Activated T-helper 2 cell treated with anti-CD3 and anti-CD28 coated beads, Interferon-gamma antibody, Interleukin-2, Interleukin-4, amounts not matched to agents 10 μg/mL and 5 μg/mL and 100 μg/mL, durations not matched to agents 14 hours and 24 hours and 36 hours (primary cell): Measurements from ENCODE around the gene THSD7A. TPM values are rescaled to one million over a fixed set of nuclear protein-coding genes. Genes with fewer than 3 reads are reported as not detected.

Experiments
- DNase-seq: peaks from one replicate; pipeline ENCODE4 v3.0.0; 2021; ENCODE audit warnings: low spot score
- H3K27ac Mint-ChIP-seq: one replicate; pipeline ENCODE4 v1.8.0; 2021; ENCODE audit warnings: mixed read lengths
- H3K27me3 Mint-ChIP-seq: one replicate; pipeline ENCODE4 v1.8.0; 2021; ENCODE audit warnings: low read depth, mixed read lengths
- H3K36me3 Mint-ChIP-seq: one replicate; pipeline ENCODE4 v1.8.0; 2021; ENCODE audit warnings: low read depth, mixed read lengths
- H3K4me1 Mint-ChIP-seq: one replicate; pipeline ENCODE4 v1.8.0; 2021; ENCODE audit warnings: low read depth, mixed read lengths
- H3K4me3 Mint-ChIP-seq: one replicate; pipeline ENCODE4 v1.8.0; 2021; ENCODE audit warnings: low read depth, mild to moderate bottlenecking, moderate library complexity, mixed read lengths
- H3K9me3 Mint-ChIP-seq: one replicate; pipeline ENCODE4 v1.8.0; 2021; ENCODE audit warnings: mixed read lengths
- intact Hi-C: fragments of 100-400 bp; cut with micrococcal nuclease; formaldehyde crosslinking; loops from one replicate; pipeline ENCODE4 v1.15.1; 2023
- total RNA-seq: library from RNA; stranded (reverse); gene quantifications from 2 replicates; pipeline ENCODE4 v1.2.3, GENCODE V29; 2022

The THSD7A gene
- total RNA-seq, 1 donor from 2014 or later: not detected

GRCh38 chr7:11792166-11792565, 39.8 kb downstream of the THSD7A start:
- Mint-ChIP-seq H3K4me1 (no peaks in the 10 kb centered on the region), H3K4me3 (no peak overlapping the region), H3K27ac (no peak overlapping the region), H3K27me3 (no peaks in the 10 kb centered on the region), H3K9me3 (no peaks in the 10 kb centered on the region), H3K36me3 (no peaks in the 10 kb centered on the region)
- no peak for DNase-seq
- intact Hi-C loops: no loop called here

DNA sequence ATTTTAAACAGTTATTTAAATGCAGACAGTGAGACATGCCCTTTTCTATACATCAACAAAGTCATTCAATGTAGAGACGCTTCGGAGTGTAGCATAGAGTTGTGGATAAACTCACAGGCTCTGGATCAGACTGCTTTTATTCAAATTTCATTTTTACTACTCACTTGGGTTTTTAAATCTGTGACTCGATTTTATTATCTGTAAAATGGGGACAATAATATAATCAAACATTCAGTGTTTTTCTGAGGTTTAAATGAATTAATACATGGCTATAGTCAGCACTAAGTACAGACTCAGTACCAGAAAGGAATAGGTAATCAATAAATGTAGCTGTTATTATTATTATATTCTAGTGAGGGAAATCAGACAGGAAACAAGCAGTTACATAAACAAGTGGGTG, 43.4 kb downstream of the THSD7A start:
- no peaks in the 10 kb centered on the region for H3K36me3 Mint-ChIP-seq
- no peak overlapping the region for H3K27ac Mint-ChIP-seq
- H3K9me3 Mint-ChIP-seq: no peaks in the 10 kb centered on the region
- H3K4me3 Mint-ChIP-seq: no peak overlapping the region
- H3K27me3 Mint-ChIP-seq: no peaks in the 10 kb centered on the region
- H3K4me1 Mint-ChIP-seq: no peaks in the 10 kb centered on the region
- intact Hi-C loops: no loop called here
- no peak for DNase-seq

DNA sequence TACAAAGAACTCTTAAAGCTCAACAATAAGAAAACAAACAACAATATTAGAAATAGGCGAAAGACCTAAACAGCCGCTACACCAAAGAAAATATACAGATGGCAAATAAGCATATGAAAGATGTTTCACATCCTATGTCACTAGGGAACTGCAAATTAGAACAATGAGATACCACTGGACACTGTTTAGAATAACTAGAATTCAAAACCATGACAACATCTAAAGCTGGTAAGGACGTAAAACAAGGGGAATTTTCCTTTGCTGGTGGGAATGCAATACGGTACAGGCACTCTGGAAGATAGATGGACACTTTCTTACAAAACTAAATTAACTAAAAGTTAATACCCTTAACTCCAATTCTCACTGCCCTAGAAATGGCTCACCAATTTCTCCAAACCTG, 44.5 kb downstream of the THSD7A start:
- Mint-ChIP-seq H3K27ac (no peak overlapping the region), H3K27me3 (no peaks in the 10 kb centered on the region), H3K9me3 (no peaks in the 10 kb centered on the region), H3K36me3 (no peaks in the 10 kb centered on the region), H3K4me3 (no peak overlapping the region), H3K4me1 (no peaks in the 10 kb centered on the region)
- no peak for DNase-seq
- intact Hi-C loops: no loop called here

GRCh38 chr7:11786186-11786585, 45.8 kb downstream of the THSD7A start:
- Mint-ChIP-seq H3K27me3 (no peaks in the 10 kb centered on the region), H3K4me1 (no peaks in the 10 kb centered on the region), H3K27ac (no peak overlapping the region), H3K9me3 (no peaks in the 10 kb centered on the region), H3K4me3 (no peak overlapping the region), H3K36me3 (no peaks in the 10 kb centered on the region)
- intact Hi-C loops: no loop called here
- no peak for DNase-seq

GRCh38 chr7:11784769-11785536, 47.0 kb downstream of the THSD7A start:
- H3K36me3 Mint-ChIP-seq: no peaks in the 10 kb centered on the region
- no peaks in the 10 kb centered on the region for H3K27me3 Mint-ChIP-seq
- H3K27ac Mint-ChIP-seq: no peak overlapping the region
- H3K4me3 Mint-ChIP-seq: no peak overlapping the region
- no peaks in the 10 kb centered on the region for H3K4me1 Mint-ChIP-seq
- intact Hi-C loops: no loop called here
- DNase-seq: no peak
- no peaks in the 10 kb centered on the region for H3K9me3 Mint-ChIP-seq

GRCh38 chr7:11779864-11780674, 51.9 kb downstream of the THSD7A start:
- Mint-ChIP-seq H3K4me3 (no peak overlapping the region), H3K36me3 (no peaks in the 10 kb centered on the region), H3K9me3 (no peaks in the 10 kb centered on the region), H3K27ac (no peak overlapping the region), H3K27me3 (no peaks in the 10 kb centered on the region), H3K4me1 (no peaks in the 10 kb centered on the region)
- intact Hi-C loops: no loop called here
- no peak for DNase-seq

- intact Hi-C loops: no loop called here
- Mint-ChIP-seq H3K4me3 (no peak overlapping the region), H3K9me3 (no peaks in the 10 kb centered on the region), H3K27me3 (no peaks in the 10 kb centered on the region), H3K4me1 (no peaks in the 10 kb centered on the region), H3K36me3 (no peaks in the 10 kb centered on the region), H3K27ac (no peak overlapping the region)
- no peak for DNase-seq
Observed at GRCh38 chr7:11776039-11776438, 56.0 kb downstream of the THSD7A start.

DNA sequence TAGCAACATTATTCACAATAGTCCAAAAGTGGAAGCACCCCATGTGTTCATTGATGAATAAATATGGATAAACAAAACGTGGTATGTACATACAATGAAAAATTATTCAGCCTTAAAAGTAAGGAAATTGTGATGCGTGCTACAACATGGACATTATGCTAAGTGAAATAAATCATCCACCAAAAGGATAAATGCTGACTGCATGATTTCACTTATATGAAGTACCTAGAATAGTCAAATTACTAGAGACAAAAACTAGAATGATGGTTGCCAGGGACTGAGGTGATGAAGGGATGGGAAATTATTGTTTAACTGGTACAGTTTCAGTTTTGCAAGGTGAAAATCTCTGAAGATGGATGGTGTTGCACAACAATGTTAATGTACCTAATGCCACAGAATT, 56.6 kb downstream of the THSD7A start:
- no peak overlapping the region for H3K4me3 Mint-ChIP-seq
- H3K9me3 Mint-ChIP-seq: no peaks in the 10 kb centered on the region
- no peaks in the 10 kb centered on the region for H3K4me1 Mint-ChIP-seq
- H3K27ac Mint-ChIP-seq: no peak overlapping the region
- H3K36me3 Mint-ChIP-seq: no peaks in the 10 kb centered on the region
- intact Hi-C loops: no loop called here
- no peak for DNase-seq
- no peaks in the 10 kb centered on the region for H3K27me3 Mint-ChIP-seq

DNA sequence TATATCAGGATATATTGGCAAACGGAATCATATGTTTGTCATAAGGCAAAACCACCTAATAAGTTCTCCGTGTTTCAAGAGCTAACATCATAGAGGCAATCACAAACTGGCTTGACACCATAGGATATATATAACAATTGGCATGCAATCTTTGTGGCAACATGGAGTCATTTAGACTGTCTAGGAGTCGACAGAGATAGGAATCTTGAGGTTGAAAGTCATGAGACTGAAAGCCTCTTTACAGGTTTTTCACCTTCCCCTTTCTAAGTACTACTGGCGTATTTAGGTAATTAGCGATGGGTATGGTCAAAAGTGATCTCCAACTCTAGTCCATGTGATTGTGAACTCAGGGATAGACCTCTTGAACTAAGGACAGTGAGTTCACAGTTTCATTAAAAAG, 63.7 kb downstream of the THSD7A start:
- no peaks in the 10 kb centered on the region for H3K4me1 Mint-ChIP-seq
- no peaks in the 10 kb centered on the region for H3K36me3 Mint-ChIP-seq
- intact Hi-C loops: no loop called here
- H3K27ac Mint-ChIP-seq: no peak overlapping the region
- no peaks in the 10 kb centered on the region for H3K9me3 Mint-ChIP-seq
- H3K4me3 Mint-ChIP-seq: no peak overlapping the region
- DNase-seq: no peak
- no peaks in the 10 kb centered on the region for H3K27me3 Mint-ChIP-seq

GRCh38 chr7:11767148-11767547, 64.8 kb downstream of the THSD7A start:
- no peak for DNase-seq
- Mint-ChIP-seq H3K27ac (no peak overlapping the region), H3K4me1 (no peaks in the 10 kb centered on the region), H3K36me3 (no peaks in the 10 kb centered on the region), H3K27me3 (no peaks in the 10 kb centered on the region), H3K4me3 (no peak overlapping the region), H3K9me3 (no peaks in the 10 kb centered on the region)
- intact Hi-C loops: no loop called here

DNA sequence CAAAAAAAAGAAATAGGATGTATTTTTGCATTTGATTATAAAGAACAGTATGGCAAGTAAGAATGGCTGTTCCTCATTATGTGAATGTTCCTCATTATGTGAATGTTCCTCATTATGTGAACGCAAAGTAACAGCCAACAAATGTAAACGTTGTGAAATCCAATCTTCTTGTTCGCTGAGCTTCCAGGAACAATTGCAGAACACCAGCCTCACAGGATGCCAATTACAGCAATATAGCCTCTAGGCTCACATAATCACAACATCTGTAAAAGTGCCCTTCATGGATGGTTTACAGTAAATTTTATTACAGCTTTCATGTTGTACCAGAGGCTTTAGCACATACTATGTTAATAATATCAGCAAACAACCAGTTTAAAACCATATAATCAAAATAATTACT, 71.6 kb downstream of the THSD7A start:
- no peaks in the 10 kb centered on the region for H3K4me1 Mint-ChIP-seq

DNA sequence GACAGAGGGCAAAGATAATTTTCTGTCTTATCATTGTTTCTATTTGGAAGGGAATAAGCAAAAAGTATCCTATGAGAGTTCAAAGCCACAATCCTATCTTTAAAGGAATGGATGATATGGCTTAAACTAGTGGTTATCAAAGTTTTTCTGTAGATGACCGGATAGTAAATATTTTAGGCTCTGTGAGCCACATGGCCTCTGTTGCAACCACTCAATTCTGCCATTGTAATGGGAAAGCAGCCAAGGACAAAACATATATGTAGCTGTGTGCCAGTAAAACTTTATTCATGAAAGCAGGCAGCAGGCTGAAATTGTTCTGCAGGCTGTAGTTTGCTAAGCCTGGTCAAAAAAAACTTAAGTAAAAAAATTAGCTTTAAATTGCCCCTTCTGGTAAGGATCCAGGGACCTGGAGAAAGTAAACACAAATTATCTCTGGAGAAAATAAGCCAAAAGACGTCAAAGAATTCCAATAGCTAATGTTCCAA, 73.3 kb downstream of the THSD7A start:
- DNase-seq: no peak
- Mint-ChIP-seq H3K27ac (no peak overlapping the region), H3K36me3 (no peaks in the 10 kb centered on the region), H3K27me3 (no peaks in the 10 kb centered on the region), H3K4me3 (no peak overlapping the region), H3K9me3 (no peaks in the 10 kb centered on the region), H3K4me1 (no peaks in the 10 kb centered on the region)
- intact Hi-C loops: no loop called here

More for the DNA sequence above, 71.6 kb downstream of the THSD7A start:
- Mint-ChIP-seq H3K36me3 (no peaks in the 10 kb centered on the region), H3K9me3 (no peaks in the 10 kb centered on the region), H3K27ac (no peak overlapping the region), H3K4me3 (no peak overlapping the region), H3K27me3 (no peaks in the 10 kb centered on the region)
- no peak for DNase-seq
- intact Hi-C loops: no loop called here

DNA sequence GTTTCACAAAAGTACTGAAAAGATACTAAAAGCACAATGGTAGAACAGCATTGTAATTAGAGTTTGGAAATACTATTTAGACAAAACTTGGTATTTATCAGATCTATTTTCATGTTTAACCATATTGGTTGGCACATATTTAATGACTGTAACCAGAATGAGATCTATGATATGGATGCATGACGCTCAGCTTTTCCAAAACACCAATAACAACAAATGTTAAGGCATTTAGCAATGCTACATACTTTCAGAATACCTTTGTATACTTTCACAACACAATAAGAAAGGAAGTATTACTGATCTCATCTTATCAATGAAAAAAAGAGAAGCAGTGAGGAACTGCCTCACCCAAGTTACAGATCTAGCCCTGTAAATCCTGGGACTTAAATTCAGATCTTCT, 74.8 kb downstream of the THSD7A start:
- Mint-ChIP-seq H3K4me3 (no peak overlapping the region), H3K36me3 (no peaks in the 10 kb centered on the region), H3K4me1 (no peaks in the 10 kb centered on the region), H3K9me3 (no peaks in the 10 kb centered on the region), H3K27me3 (no peaks in the 10 kb centered on the region), H3K27ac (no peak overlapping the region)
- no peak for DNase-seq
- intact Hi-C loops: no loop called here
